HG02970 (cell line): Measurements from ENCODE around the gene SMIM5.
"Not testable (repeated sequence)": the region's sequence is repeated elsewhere in the genome, so short reads cannot be mapped to it uniquely, and the experiment has no call there.

Experiments
- ATAC-seq: cut with Tn5 transposase; IDR thresholded peaks from one replicate; pipeline ENCODE4 v1.9.1; 2021; ENCODE audit warnings: mild to moderate bottlenecking, moderate library complexity, moderate number of reproducible peaks; ENCODE audit not compliant: unreplicated experiment, low FRiP score

SMIM5 gene

DNA sequence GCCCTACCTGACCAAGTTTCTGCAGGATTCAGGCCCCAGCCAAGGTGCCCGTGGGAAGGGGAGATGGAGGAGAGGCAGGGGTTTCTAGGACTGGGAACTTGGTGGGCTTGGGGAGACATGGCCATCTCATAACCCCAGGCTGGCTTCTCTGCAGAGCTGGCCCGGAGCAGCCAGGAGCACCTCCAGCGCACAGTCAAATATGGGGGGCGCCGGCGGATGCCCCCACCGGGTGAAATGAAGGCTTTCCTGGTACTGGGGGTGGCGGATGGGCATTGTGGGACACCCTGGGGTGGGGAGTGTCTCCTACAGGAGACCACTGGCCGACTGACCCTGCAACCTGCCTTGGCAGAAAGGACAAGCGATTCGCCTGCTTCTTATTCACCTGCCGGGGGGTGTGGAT, 9.2 kb upstream of the SMIM5 start:
- ATAC-seq = no peak

DNA sequence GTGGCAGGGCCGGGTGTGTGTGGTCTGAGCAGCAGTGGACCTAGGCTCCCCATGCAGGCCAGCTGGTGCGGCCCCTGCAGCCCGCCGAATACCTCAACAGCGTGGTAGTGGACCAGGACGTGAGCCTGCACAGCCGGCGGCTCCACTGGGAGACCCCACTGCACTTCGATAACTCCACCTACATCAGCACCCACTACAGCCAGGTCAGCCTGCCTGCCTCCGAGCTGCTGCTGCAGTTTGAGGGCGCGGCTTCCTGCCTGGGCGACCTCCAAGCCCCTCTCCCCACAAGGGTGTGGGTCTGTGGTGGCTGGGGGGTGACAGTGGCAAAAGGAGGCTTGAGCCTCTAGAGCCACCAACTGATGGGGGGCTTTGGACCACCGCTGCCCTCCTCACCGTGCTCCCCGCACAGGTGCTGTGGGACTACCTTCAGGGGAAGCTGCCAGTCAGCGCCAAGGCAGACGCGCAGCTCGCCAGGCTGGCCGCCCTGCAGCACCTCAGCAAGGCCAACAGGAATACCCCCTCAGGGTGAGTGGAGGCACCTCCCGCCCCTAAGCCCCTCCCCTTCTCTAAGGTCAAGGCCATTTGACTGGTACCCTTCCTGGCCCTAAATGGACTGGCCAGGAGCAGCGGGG, 8.4 kb upstream of the SMIM5 start:
- ATAC-seq = no peak

DNA sequence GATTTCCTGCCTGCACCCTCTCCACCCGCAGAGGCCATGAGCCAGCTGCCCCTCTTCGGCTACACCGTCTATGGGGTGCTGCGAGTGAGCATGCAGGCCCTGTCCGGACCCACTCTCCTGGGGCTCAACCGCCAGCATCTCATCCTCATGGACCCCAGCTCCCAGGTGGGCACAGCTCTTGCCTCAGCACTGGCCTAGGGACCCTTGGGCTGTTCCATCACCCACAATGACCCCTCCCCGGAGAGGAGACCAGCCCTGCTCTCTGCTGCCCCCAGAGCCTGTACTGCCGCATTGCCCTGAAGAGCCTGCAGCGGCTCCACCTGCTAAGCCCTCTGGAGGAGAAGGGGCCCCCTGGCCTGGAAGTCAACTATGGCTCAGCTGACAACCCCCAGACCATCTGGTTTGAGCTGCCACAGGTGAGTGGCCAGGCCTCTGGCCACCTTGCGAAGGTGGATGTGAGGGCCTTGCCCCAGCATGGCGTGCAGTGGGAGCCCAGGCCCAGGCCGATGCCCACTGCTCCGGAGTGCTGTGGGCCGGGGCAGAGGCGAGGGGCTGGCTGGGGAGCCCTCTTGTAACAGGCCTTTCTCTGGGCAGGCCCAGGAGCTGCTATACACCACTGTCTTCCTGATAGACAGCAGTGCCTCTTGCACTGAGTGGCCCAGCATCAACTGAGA, 7.3 kb upstream of the SMIM5 start:
- ATAC-seq = no peak

DNA sequence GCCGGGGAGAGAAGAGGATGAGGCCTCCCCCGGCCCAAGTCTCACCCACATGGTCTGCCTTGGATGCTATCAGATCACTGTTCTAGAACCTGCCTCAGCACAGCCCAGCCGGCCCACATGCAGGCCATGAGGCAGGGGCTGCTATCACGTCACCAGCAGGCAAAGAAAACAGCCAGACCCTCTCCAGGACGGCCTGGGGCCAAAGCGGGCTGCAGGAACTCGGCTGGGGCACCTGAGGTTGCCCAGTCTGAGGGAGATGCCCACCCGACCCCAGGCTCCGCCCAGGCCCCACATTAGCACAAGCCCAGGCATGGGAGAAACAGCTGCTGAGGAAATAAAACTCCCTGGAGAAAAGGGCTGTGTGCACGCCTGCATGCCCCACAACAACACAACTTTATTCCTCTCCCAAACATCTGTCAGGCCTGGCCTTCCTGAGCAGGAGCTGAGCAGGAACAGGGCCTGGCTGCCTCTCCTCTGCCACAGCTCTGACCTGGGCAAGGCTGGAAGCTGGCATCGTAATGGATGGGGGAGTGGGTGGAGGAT, 6.7 kb upstream of the SMIM5 start:
- no peak for ATAC-seq

DNA sequence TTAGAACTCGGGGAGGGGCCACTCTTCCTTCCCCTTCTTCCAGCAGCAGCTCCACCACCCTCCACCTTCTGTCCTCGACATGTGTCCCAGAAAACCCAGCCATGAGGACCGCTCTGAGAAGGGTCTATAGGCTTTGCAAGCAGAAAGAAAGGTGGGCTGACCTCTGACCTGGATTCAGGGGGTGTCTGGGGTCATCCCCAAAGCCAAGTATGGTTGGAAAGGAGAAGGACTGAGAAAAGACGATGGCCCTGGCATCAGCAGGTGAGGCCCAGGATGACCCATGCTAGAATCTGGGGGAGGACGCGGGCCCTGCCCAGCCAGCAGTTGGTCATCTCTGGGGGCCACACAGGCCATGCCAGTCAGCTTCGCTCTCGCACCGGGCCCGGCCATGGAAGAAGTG, 6.1 kb upstream of the SMIM5 start:
- no peak for ATAC-seq

DNA sequence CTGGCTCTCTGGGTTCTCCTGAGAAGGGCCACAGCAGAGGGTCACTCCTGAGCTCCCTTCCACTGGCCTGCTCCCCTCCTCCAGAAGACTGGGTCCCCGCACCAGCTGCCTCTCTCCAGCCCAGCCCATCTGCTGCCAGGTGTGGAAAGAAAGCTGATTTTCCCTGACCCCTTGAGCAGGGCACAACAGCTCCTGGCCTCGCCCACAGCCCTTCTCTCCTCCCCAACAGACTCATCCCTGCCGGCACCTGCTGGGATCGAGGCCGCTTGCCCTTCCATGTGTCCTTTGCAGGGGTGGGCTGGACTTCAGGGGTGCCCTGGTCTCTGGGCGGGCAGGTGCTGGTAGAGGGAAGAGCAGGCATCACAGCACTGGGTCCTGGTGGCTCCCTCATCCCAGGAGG, 4.8 kb upstream of the SMIM5 start:
- ATAC-seq = no peak

DNA sequence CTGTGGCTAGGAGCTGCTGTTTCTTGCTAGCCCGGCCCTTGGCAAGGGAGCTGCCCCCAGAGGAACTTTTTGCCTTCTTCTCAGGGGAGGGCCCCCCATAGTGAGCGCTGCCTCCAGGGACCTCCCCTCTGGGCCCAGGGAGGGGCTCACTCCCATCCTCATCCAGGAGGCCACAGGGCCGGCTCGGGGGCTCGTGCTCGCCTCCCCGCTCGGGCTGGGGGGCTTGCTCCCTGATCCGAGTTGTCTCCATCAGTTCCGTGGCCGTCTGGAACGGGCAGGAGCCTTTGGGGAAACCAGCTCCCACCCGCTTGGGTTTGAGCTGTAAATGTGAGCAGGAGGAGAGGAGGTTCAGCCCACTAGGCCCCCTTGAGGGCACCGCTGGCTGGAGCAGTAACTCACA, 4.1 kb upstream of the SMIM5 start:
- no peak for ATAC-seq

DNA sequence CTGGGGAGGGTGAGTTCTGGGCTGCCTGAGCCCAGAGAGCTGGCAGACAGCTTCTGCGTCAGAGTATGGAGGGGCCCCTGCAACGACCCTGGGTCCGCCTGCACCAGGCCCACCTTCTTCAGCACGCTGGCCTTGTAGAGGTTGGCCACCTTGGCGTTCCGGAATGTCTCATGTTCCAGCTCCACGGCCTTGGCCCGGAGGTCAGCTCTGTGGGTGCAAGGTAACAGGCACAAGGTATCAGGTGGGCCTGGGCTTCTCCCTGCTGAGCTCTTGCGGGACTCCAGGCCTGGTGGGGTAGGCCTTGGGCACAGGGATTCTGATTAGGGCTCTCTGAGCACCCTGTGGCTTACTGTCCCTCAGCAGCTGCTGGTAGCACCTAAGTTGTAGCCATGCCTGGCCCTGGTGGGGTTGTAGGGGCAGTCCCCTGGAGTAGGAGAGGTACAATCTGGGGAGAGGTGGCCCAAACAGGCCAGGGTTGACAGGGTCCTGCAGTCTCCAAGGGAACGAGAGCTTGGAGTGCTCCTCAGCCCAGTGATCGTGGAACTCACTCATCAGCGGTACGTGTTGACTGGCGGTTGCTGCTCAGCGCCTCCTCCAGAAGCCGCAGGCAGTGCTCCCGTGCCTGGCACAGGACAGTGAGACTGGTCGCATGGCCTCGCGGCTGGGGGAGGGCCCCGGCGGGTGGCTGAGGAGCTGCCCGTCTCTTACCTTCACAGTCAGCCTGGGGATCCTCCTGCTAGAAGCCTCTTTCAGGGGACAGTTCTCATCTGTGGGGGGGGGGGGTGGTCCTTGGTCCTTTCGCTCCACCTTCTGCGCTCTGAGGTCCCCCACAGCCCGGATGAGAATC, 2.9 kb upstream of the SMIM5 start:
- no peak for ATAC-seq

DNA sequence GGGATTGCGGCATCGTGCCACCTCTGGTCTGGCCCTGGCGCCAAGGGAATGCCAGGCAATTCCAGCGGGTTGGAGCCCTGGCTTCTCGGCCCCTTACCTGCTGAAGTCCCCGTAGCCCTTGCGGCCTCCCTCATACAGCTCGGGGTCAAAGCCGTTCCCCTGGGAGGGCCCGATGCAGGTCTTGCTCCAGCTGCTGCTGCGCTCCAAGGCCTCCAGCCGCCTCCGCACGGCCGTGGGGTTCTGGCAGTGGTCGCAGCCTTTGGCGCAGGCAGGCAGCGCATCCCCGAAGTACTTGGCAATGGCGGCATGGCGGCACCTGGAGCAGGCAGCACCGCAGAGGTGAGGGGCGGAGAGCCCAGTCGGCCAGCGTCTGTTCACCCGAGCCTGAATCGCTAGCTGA, 1.9 kb upstream of the SMIM5 start:
- ATAC-seq = no peak

DNA sequence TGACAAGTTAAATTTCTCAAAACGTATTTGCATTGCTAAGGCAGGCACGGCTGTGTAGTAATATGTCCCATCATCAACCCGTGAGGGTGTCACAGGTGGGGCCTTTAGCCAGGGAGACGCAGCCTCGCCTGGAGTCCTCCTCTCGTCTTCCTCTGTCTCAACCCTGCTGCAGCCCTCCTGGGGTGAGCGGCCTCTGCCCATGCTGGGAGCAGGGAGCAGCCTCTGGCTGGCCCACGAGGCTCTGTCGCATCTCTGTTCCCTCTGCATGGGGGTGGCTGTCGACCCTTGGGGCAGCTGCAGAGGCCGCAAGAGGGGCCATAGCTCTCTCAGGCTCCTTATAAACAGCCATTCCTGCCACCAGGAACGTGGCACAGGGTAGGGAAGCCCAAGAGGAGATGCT, 806 bp upstream of the SMIM5 start:
- ATAC-seq = no peak

DNA sequence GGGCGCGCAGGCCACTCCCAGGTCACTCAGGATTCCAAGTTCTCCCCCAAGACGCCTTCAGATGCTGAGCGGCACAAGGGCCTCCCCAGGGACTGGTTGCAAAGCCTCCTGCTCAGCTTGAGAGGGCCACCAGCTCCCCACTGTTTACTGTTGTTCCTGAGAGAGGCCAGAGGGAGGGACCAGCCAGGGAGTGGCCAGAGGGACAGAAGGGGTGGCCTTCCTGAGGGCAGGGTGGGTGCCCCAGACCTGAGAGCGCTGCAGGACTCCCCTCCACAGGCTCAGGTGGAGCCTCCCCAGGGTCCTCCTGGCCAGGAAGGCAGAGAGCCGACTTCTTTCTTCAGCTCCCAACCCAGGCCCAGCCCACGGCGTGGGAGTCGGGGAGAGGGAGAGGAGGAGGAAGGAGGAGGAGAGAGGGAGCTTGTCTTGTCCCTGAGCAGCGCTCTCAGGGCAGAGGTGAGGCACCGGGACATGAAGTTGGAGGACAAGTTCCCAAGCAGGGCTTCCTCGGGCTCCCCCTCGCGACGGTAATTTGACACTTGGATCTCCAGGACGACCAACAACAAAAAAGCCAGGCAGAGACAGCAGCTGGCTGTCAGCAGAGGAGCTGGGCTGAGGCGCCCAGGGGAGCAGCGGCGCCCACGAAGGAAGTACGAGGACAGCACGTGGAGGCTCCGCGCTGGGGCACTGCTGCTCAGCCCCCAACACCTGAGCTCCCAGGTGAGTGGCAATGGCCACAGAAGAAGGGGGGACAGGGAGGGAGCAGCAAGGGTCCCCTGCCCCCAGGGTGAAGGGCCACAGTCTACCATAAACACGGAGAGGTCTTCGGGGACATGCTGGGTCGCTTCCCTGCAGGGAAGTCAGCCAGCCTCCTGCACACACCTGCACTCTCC, 497 bp downstream of the SMIM5 start:
- ATAC-seq = no peak

DNA sequence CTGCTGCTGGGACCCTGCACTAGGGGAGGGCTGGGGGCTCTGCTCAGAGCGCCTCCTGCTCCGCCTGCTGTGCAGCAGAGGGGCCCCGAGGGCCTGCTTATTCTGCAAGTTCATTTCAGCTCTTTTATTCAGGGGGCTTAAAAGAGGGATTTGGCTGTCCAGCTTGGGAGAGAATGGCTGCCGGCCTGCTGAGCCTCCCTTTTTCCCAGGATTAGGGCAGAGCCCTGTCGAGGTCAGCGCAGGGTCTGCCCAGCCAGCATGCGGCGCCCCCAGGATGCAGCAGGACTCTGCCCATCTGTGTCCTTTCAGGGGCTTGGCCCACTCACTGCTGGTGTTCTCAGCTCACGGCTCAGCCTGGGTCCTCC, 1.1 kb downstream of the SMIM5 start:
- no peak for ATAC-seq

DNA sequence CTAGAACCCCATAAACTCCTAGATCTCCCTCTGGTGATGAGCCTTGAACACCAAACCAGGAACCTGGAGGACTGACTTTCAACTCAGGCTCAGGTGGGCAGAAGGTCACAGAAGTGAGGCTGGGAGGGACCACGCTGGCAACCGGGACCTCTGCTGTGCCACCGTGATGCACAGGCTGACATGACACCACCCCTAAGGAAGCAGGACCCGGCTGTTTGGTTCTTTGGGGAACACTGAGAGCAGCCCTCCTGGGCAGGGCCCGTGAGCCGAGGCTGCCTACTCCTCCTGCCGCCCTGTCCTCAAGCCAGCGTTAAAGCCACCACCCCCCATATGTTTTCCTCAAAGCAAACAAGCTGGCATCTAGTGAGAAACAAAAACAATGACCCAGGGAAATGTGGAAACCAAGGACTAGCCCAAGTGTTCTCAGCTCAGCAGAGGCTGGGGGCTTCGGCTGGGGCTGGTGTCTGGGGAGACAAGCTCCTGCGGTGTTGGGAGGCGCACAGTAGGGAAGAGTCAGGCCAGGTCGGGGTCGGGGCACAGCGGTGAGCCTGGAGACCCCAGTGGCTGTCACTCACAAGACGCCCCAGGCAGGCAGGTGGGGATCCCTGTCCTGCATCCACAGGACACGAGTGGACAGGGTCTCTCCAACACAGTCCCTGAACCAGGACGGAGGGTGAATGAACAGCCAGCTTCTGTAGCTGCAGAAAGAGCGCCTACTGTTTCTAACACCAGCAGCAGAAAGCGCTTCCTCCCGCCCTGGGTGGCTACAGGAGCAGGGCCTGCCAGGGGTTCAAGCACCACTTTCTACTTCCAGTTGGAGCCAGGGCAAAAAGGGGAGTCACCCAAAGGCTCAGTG, 1.7 kb downstream of the SMIM5 start:
- ATAC-seq = no peak

DNA sequence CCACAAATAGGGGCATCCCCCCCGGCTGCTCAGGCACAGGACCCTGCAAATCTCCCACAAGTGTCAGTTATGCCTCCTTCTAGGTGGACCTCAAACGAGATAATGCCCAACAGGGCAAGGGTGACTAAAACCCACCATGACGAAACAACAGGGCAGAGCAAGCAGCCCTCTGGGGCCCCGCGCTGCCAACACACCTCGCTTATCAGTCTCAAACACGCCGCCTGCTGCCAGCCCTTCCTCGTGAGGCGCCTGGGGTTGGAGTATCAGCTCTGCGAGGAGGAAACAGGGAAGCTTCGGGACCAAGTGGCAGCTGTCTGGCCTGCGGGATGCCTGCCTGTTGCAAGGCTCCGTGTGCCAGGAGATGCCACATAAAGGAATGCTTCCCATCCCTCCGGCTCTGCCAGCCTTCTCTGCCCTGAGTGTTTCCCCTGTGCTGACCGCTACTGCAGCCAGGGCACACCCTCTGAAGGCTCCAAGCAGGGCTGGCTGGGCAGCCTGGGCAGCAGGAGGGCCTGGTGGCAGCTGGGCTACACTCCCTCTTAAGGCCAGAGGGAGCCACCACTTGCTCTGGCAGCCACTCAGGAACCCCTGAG, 2.5 kb downstream of the SMIM5 start:
- no peak for ATAC-seq

DNA sequence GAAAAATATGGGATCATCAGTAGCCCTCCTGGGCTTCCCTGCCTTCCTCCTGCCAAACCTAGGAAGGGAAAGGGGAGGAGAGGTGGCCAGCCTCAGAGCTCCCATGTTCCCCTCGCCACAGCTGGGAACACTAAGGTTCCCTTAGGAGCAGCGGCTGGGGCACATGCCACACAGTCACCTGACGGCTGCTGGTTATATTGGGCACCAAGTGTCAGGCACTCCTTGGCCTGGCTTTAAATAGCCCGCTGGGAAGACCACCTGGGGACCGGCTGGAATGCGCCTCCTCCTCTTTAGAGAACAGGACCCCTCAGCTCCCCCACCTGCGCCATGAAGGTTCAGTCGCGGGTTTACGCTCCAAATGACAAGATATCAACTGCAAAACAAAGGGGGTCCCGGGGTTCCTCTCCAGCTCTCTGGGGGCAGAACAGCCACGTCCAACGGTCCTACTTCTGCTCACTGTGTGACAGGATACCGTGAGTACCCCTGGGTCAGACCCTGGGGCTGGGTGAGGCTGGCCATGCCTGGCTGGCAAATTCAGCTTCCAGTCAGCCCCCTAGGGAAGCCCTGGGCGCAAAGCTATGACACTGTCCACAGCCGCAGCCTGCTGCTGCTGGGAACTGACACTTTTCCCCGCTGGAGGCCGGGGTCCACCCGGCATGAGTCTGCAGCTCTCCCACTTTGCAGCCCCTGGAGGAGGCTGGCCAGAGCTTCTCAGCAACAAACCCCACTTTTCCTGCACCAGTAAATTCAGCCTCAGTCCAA, 3.3 kb downstream of the SMIM5 start:
- no peak for ATAC-seq

DNA sequence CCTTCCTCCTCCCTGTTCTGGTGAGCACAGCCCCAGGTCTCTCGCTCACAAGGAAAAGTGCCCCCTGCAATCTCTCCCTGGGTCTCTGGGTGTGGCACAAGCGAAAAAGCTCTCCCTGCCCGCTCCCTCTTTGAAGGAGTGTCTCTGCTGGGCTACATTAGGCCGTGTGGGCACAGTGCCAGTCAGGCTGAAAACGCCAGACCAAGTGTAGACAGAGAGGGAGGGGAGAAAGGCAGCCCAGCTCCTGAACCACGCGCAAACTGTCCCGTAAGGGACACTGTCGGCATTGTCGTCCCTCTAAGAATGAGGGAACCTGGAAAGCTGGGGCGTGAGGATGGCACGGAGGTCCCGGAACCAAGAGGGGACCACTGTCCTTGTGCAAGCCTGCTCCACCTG, 3.9 kb downstream of the SMIM5 start:
- ATAC-seq = no peak

DNA sequence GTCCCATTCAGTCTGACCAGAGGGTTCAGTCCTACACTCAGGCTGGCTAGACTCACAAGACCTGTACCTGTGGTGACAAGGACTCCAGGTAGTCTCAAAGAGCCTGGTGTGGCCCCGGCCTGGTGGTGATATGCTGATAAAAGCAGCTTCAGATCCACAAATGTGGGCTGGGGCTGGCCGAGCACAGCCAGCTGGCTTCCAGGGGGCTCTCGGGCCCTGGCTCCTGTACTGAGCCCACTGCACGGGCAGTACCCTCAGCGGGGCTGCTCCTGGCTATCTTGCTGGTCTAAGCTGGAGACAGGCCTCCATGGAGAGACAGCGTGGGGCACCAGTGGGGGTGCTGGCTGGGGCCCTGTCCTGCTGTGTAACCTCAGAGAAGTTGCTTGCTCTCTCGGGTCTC, 4.3 kb downstream of the SMIM5 start:
- ATAC-seq = no peak

DNA sequence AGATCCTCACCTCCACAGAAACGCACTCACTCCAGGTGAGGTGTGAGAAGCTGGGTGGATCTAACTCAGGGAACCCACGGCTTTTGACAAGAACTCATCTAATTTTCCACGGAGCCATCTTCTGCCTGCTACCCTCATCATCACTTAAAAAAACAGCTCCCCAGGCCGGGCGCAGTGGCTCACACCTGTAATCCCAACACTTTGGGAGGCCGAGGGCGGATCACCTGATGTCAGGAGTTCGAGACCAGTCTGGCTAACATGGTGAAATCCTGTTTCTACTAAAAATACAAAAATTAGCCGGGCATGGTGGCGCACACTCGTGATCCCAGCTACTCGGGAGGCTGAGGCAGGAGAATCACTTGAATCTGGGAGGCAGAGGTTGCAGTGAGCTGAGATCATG, 4.8 kb downstream of the SMIM5 start:
- not testable (repeated sequence) for ATAC-seq

DNA sequence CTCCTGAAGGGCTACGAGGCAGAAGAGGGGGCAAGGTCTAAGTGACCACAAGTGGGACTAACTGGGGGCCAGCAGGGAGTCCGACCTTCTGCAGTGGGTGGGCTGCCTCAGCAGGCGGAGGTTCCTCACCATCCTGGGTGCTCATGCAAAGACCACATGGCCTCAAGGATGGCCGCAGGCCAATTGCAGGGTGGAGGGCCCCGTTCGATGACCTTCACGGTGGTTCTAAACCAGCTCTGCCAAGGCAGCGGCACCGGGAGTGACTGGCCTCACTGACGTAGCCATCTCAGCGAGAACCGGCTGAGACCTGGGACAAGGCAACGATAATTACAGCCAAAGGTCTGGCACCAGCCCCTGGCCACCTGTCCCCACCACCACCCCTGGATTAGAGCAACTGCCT, 5.7 kb downstream of the SMIM5 start:
- no peak for ATAC-seq
